Measurements from ENCODE around the gene SRRM5. TPM values are rescaled to one million over a fixed set of nuclear protein-coding genes. Genes with fewer than 3 reads are reported as not detected.

Gene SRRM5
- total RNA-seq, 2 experiments from 2014 or later: 0.54 to 0.60 TPM

DNA sequence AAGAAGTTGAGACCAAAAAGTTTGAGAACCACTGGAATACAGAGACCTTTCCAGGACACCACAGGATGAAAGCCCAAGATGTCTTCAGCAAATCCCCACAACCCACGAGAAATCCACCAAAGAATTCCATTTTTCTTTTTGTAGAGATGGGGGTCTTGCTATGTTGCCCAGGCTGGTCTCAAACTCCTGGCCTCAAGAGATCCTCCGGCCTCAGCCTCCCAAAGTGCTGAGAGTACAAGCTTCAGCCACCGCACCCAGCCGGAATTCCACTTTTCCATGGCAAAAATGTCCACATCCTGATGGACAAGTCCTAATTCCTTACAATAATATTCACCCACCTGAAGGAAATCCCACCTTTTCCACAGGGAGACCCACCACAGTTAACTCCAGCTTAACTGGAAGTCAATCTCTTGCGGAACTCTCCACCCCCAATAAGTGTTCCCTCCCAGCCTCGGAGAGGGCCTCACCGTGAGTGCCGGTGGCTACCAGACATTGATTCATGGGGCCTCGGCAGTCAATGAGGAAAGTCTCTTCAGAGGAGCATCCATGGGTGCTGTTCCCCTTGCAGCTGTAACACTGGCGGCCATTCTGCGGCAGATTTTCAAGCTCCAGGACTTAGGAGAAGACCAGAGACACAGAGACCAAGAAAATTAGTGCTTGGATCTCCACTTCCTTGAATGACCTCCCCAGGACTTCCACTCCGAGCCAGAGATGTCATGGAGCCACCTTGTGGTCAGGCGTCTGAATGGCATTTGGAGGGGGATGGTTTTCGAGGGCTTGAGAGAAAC is 40.1 kb downstream of the SRRM5 start:
- peaks cover 3% of the 10 kb centered on the region for H3K9me3 Mint-ChIP-seq
- DNase-seq: peak; percentile 36
- peaks cover 15% of the 10 kb centered on the region for H3K36me3 Mint-ChIP-seq
- H3K27me3 Mint-ChIP-seq: no peaks in the 10 kb centered on the region
- H3K27ac Mint-ChIP-seq: no peak overlapping the region
- no peak overlapping the region for H3K4me3 Mint-ChIP-seq
- no peaks in the 10 kb centered on the region for H3K4me1 Mint-ChIP-seq

DNA sequence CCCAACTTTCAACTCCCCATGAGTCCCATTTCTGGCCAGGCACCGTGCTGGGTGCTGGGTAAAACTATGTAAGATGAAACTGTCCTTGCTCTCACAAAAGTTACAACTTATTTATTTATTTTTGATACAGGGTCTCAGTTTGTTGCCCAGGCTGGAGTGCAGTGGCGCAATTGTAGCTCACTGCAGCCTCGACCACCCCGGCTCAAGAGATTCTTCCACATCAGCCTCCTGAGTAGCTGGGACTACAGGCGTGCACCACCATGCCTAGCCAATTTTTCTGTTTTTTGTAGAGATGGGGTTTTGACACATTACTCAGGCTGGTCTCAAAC is 40.6 kb downstream of the SRRM5 start:
- no peak overlapping the region for H3K27ac Mint-ChIP-seq
- no peaks in the 10 kb centered on the region for H3K4me1 Mint-ChIP-seq
- H3K9me3 Mint-ChIP-seq: peaks cover 3% of the 10 kb centered on the region
- peaks cover 15% of the 10 kb centered on the region for H3K36me3 Mint-ChIP-seq
- no peak for DNase-seq
- H3K27me3 Mint-ChIP-seq: no peaks in the 10 kb centered on the region
- H3K4me3 Mint-ChIP-seq: no peak overlapping the region

DNA sequence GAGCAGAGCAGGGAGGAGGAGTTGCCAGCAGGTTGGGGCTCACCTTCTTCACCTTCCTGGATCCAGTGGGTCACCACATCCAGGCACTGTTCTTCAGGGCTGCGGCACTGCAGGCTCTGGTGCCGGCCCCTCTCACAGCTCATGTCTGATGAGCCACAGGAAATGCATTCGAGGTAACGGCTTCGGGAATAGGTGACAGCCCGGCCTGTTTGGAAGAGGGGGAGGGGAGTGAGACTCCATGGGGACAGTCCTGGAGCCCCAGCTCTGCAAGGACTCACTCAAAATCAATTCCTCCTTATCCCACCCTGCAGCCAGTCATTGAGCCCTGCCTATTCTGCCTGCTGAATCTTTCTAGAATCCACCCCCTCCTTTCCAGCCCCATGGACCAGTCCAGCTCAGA is 44.5 kb downstream of the SRRM5 start:
- H3K36me3 Mint-ChIP-seq: peaks cover 17% of the 10 kb centered on the region

GRCh38 chr19:43658001-43658400 is 46.1 kb downstream of the SRRM5 start:
- H3K9me3 Mint-ChIP-seq: peaks cover 6% of the 10 kb centered on the region
- H3K36me3 Mint-ChIP-seq: peaks cover 17% of the 10 kb centered on the region
- no peak overlapping the region for H3K27ac Mint-ChIP-seq
- no peak for DNase-seq
- H3K27me3 Mint-ChIP-seq: no peaks in the 10 kb centered on the region
- H3K4me3 Mint-ChIP-seq: no peak overlapping the region
- H3K4me1 Mint-ChIP-seq: no peaks in the 10 kb centered on the region

More for the DNA sequence above, 44.5 kb downstream of the SRRM5 start:
- H3K9me3 Mint-ChIP-seq: peaks cover 6% of the 10 kb centered on the region
- H3K4me1 Mint-ChIP-seq: no peaks in the 10 kb centered on the region
- H3K4me3 Mint-ChIP-seq: no peak overlapping the region
- H3K27me3 Mint-ChIP-seq: no peaks in the 10 kb centered on the region
- no peak for DNase-seq
- H3K27ac Mint-ChIP-seq: no peak overlapping the region

DNA sequence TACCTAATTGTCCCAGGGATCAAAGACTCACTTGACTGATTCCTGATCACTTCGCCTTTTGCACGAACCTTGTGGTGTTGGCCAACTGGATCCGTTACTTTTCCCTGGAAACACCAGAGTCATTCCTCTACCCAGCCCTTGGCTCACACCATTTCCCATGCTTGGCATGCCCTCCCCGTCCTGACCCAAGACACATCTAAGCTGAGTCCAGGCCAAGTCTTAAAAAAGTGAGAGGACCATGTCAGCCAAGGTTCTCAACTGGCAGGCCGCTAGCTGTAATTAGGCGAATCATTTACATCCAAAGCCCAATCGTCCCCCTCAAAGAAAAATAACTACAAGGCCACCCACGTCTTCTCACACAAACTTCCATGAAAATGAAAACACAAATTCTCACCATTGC is 46.6 kb downstream of the SRRM5 start:
- peaks cover 2% of the 10 kb centered on the region for H3K4me1 Mint-ChIP-seq
- H3K36me3 Mint-ChIP-seq: peaks cover 18% of the 10 kb centered on the region
- peaks cover 6% of the 10 kb centered on the region for H3K9me3 Mint-ChIP-seq
- DNase-seq: no peak
- no peaks in the 10 kb centered on the region for H3K27me3 Mint-ChIP-seq
- H3K27ac Mint-ChIP-seq: no peak overlapping the region
- no peak overlapping the region for H3K4me3 Mint-ChIP-seq

GRCh38 chr19:43660301-43660970 is 48.5 kb downstream of the SRRM5 start:
- Mint-ChIP-seq H3K36me3 (peaks cover 18% of the 10 kb centered on the region), H3K27ac (no peak overlapping the region), H3K9me3 (peaks cover 6% of the 10 kb centered on the region), H3K4me3 (no peak overlapping the region), H3K4me1 (peaks cover 13% of the 10 kb centered on the region), H3K27me3 (no peaks in the 10 kb centered on the region)
- no peak for DNase-seq

DNA sequence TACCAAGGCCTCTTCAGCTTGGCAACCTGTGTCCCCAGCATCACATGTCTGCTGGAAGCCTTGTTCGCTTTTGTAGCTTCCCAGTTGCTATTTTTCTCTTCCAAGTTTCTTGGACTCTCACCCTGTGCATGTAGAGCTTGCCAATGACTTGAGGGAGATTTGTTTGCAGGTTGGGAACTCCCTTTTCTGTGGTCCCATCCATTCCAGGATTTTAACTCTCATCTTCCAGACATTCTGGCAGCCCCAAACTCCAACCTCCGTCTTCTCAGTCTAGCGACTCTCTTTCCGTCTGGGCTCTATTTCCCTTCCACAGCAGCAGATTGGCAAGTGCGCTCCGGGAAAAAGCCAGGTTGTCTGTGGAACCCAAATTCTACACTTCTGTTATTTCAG is 49.1 kb downstream of the SRRM5 start:
- DNase-seq: no peak
- Mint-ChIP-seq H3K4me1 (peaks cover 13% of the 10 kb centered on the region), H3K36me3 (peaks cover 12% of the 10 kb centered on the region), H3K27ac (no peak overlapping the region), H3K27me3 (no peaks in the 10 kb centered on the region), H3K4me3 (no peak overlapping the region), H3K9me3 (peaks cover 3% of the 10 kb centered on the region)

DNA sequence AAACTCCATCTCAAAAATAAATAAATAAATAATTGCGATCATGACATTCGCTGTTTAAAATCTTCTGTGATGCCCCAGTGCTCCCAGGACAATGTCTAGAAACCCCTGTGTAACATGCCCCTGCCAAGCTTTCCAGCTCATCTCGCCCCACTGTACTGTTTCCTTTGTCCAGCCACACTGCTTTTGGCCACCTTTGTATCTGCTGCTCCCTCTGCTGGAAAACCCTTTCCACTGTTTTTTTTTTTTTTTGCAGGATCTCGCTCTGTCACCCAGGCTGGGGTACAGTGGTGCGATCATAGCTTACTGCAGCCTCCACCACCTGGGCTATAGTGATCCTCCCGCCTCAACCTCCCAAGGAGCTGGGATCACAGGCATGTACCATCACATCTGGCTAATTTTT is 50.6 kb downstream of the SRRM5 start:
- H3K4me1 Mint-ChIP-seq: peaks cover 13% of the 10 kb centered on the region
- no peak for DNase-seq
- H3K36me3 Mint-ChIP-seq: peaks cover 20% of the 10 kb centered on the region
- H3K4me3 Mint-ChIP-seq: no peak overlapping the region
- H3K27me3 Mint-ChIP-seq: no peaks in the 10 kb centered on the region
- no peak overlapping the region for H3K27ac Mint-ChIP-seq
- H3K9me3 Mint-ChIP-seq: peaks cover 3% of the 10 kb centered on the region

GRCh38 chr19:43664018-43664417 is 52.1 kb downstream of the SRRM5 start:
- Mint-ChIP-seq H3K27me3 (no peaks in the 10 kb centered on the region), H3K9me3 (peaks cover 3% of the 10 kb centered on the region), H3K36me3 (peaks cover 22% of the 10 kb centered on the region), H3K27ac (peak overlapping the region; percentile 18), H3K4me3 (no peak overlapping the region), H3K4me1 (peaks cover 21% of the 10 kb centered on the region)
- no peak for DNase-seq

Other genes with a start within 250 kb of the SRRM5 start
- gene TEX101, start 197.2 kb upstream of the SRRM5 start, total RNA-seq: not detected
- 1 to 10 TPM; 5.2 to 5.3 TPM for gene LYPD3, start 146.5 kb upstream of the SRRM5 start, total RNA-seq
- gene PHLDB3, start 107.3 kb upstream of the SRRM5 start, total RNA-seq: 10 to 100 TPM; 12.7 to 13.1 TPM
- gene ETHE1, start 84.9 kb upstream of the SRRM5 start, total RNA-seq: 10 to 100 TPM; 41.5 to 44.8 TPM
- 1 to 10 TPM; 2.0 to 2.2 TPM for gene ZNF575, start 78.9 kb upstream of the SRRM5 start, total RNA-seq
- gene XRCC1, start 36.6 kb upstream of the SRRM5 start, total RNA-seq: 10 to 100 TPM; 35.4 to 36.8 TPM
- 10 to 100 TPM; 14.3 to 16.8 TPM for gene PINLYP, start 36.3 kb upstream of the SRRM5 start, total RNA-seq
- gene IRGQ, start 16.0 kb upstream of the SRRM5 start, total RNA-seq: 10 to 100 TPM; 19.8 to 24.6 TPM
- 10 to 100 TPM; 11.7 to 14.9 TPM for gene ZNF576, start 15.5 kb upstream of the SRRM5 start, total RNA-seq
- 10 to 100 TPM; 16.8 to 19.7 TPM for gene ZNF428, start 7.5 kb downstream of the SRRM5 start, total RNA-seq
- under 1 TPM; 0.26 to 0.29 TPM for gene CADM4, start 27.8 kb downstream of the SRRM5 start, total RNA-seq
- gene PLAUR, start 58.1 kb downstream of the SRRM5 start, total RNA-seq: 1 to 10 TPM; 6.5 to 7.6 TPM
- not detected for gene IRGC, start 104.0 kb downstream of the SRRM5 start, total RNA-seq
- gene SMG9, start 142.9 kb downstream of the SRRM5 start, total RNA-seq: 10 to 100 TPM; 55.7 to 58.1 TPM
- gene KCNN4, start 168.9 kb downstream of the SRRM5 start, total RNA-seq: 10 to 100 TPM; 38.9 to 41.5 TPM
- 1 to 10 TPM; 1.6 TPM for gene LYPD5, start 190.4 kb downstream of the SRRM5 start, total RNA-seq
- 1 to 10 TPM; 5.6 to 7.2 TPM for gene ZNF283, start 215.2 kb downstream of the SRRM5 start, total RNA-seq

Data from activated naive CD8-positive, alpha-beta T cell treated with anti-CD3 and anti-CD28 coated beads for 36 hours (primary cell).